Right lobe of liver (tissue), 6 donors: ENCODE results near the gene ANXA2. TPM values are rescaled to one million over a fixed set of nuclear protein-coding genes. Genes with fewer than 3 reads are reported as not detected.

ENCODE experiments used
- ATAC-seq, 4 donors: fragments of 200-7000 bp; cut with Tn5 transposase; one replicate each; pipeline ENCODE4 v1.9.1; 2020; ENCODE audit warnings: mild to moderate bottlenecking in 4 of 4, moderate library complexity in 4 of 4
- DNase-seq, 3 donors: peaks; one replicate each; pipeline ENCODE4 v3.0.0-alpha.2; 2020
- H3K27ac ChIP-seq, 3 donors: fragments of 200-600 bp; one replicate each; pipeline ENCODE4 v1.8.0; 2022
- H3K27me3 ChIP-seq, 2 donors: fragments of 200-600 bp; one replicate each; pipeline ENCODE4 v1.8.0; 2022
- H3K36me3 ChIP-seq, 4 donors: fragments of 200-600 bp; sonication (generic) in 1 of 4; one replicate each; pipeline versions ENCODE4 v1.5.1 to v1.8.0; 2017 to 2022; ENCODE audit warnings: control low read depth in 1 of 4
- H3K4me1 ChIP-seq, 4 donors: fragments of 200-600 bp; sonication (generic) in 1 of 4; one replicate each; pipeline versions ENCODE4 v1.5.1 to v1.8.0; 2017 to 2022; ENCODE audit warnings: control low read depth in 1 of 4
- H3K4me3 ChIP-seq, 3 donors: fragments of 200-600 bp; one replicate each; pipeline ENCODE4 v1.8.0; 2022
- H3K9me3 ChIP-seq, 4 donors: fragments of 200-600 bp; sonication (generic) in 1 of 4; one replicate each; pipeline versions ENCODE4 v1.5.1 to v1.8.0; 2017 to 2022; ENCODE audit warnings: control low read depth in 1 of 4
- POLR2A ChIP-seq: fragments of 450-650 bp; IDR thresholded peaks from one replicate; pipeline ENCODE4 v1.6.1; 2017; ENCODE audit warnings: antibody characterized with exemption, mild to moderate bottlenecking
- WGBS: methylation state at CpG from one replicate; pipeline ENCODE4 v1.1.6; 2018; ENCODE audit warnings: low coverage, low lambda C conversion rate; ENCODE audit not compliant: insufficient coverage; ENCODE audit errors: missing lambda C conversion rate; 5-methylcytosine and 5-hydroxymethylcytosine counted together
- intact Hi-C, 2 donors: fragments of 100-400 bp; cut with DNase I; formaldehyde crosslinking; loops; one replicate each; pipeline versions ENCODE4 v1.11.2 to v1.14.1; 2022
- total RNA-seq, 6 experiments: library from RNA; depleted of rRNA in 2 of 6; stranded (reverse); fragments of >200 nt in 2 of 6; fragmentation: NEBNext Ultra II Directional in 3 of 6; extraction: Animal tissue kit (Norgen Biotek cat#: 25700) in 3 of 6; gene quantifications; one replicate each; pipeline versions ENCODE4 v1.1.0 to v1.2.4, GENCODE V29; 2016 to 2023
- TF ChIP-seq, protein P1 (sequence below), 4 donors: fragments of 200-600 bp in 3 of 4; fragments of 450-650 bp in 1 of 4; IDR thresholded peaks; one replicate each; pipeline versions ENCODE4 v1.5.1 to v1.8.0; 2016 to 2022; ENCODE audit warnings: antibody characterized with exemption in 4 of 4, mild to moderate bottlenecking in 2 of 4
- donor health status: DM: no; HTN: yes; CAD: no.
- donor health status: DM: no; HTN: no; CAD: no.
- donor health status: DM: no; HTN: no; CAD: no.
- donor health status: DM: no; HTN: yes; CAD: no.
- donor health status: DM: no; HTN: yes; CAD: no.

Gene ANXA2
- total RNA-seq, 6 experiments from 2014 or later, result 62.2 to 419 (median 178) TPM

DNA sequence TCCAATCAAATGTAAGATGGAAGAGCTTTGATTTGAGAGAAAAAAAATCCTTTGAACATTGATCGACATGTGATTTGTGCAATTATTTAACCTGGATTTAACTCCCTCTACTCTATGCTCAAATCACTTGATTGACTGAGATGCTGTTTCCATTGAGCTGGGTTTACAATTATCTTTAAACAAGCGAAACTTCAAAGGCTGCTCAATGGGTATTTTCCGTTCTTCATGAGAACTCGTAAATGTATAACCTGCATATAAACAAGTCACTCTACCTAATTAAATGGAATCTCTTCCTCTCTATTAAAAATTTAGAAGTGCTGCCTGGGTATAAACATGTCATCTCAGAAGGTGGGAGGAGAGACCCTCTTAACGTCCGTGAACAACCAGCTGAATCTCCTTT lies 71.9 kb downstream of the ANXA2 start:
- WGBS, result 44% methylated on average over 6 of the region's 6 CpGs
- H3K27ac ChIP-seq, result no peak overlapping the region
- no peaks in the 10 kb centered on the region for H3K36me3 ChIP-seq
- peaks cover 4 to 5% of the 10 kb centered on the region in 2 donors for H3K27me3 ChIP-seq
- H3K4me3 ChIP-seq, result no peak overlapping the region
- ATAC-seq, result no peak
- no peak for DNase-seq
- TF ChIP-seq POLR2A, result no peak
- TF ChIP-seq, protein P1, sequence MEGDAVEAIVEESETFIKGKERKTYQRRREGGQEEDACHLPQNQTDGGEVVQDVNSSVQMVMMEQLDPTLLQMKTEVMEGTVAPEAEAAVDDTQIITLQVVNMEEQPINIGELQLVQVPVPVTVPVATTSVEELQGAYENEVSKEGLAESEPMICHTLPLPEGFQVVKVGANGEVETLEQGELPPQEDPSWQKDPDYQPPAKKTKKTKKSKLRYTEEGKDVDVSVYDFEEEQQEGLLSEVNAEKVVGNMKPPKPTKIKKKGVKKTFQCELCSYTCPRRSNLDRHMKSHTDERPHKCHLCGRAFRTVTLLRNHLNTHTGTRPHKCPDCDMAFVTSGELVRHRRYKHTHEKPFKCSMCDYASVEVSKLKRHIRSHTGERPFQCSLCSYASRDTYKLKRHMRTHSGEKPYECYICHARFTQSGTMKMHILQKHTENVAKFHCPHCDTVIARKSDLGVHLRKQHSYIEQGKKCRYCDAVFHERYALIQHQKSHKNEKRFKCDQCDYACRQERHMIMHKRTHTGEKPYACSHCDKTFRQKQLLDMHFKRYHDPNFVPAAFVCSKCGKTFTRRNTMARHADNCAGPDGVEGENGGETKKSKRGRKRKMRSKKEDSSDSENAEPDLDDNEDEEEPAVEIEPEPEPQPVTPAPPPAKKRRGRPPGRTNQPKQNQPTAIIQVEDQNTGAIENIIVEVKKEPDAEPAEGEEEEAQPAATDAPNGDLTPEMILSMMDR (IDR thresholded peaks at IDR 0.05), result no peak
- no peaks in the 10 kb centered on the region for H3K9me3 ChIP-seq
- intact Hi-C loops, result no loop called here
- H3K4me1 ChIP-seq, result no peaks in the 10 kb centered on the region

DNA sequence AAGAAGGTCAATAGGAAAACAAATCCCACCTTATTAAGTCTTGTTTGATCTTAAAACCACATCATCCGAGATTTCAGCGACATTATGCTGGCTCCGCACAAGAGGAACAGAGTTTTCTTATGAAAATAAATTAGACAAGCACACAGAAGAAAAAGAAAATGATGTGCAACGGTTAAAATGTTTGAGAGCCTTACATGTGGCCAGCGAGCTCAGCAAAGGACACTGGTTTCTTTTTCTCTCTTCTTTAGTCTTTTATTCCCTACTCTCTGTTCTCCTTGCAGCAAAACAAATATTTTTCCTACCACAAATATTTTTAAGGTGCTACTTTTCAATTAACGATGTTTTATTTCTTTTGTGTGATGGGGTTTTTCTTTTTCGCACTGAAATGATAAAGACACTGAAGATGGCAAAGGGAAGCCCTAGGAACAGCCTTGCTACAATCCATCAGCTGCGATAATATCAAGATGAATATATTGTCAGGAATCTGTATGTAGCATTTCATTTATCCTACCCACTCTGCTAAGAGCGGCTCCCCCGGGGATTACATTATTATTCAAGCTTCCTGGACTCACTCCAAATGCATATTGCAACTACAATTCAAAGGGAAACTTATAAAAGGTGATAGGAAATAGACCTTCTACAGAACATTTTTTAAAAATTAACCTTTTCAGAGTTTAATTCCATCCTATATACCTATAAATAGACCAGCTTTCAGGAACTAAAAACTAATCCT lies 72.9 kb downstream of the ANXA2 start:
- TF ChIP-seq, protein P1 (IDR thresholded peaks at IDR 0.05), result no peak
- TF ChIP-seq POLR2A, result no peak
- Histone ChIP-seq H3K4me3 (no peak overlapping the region), H3K9me3 (no peaks in the 10 kb centered on the region), H3K27ac (no peak overlapping the region), H3K27me3 (peaks cover 4 to 5% of the 10 kb centered on the region in 2 donors), H3K36me3 (no peaks in the 10 kb centered on the region), H3K4me1 (no peaks in the 10 kb centered on the region)
- ATAC-seq, result no peak
- 56% methylated on average over 10 of the region's 10 CpGs for WGBS
- intact Hi-C loops, result no loop called here
- no peak for DNase-seq

DNA sequence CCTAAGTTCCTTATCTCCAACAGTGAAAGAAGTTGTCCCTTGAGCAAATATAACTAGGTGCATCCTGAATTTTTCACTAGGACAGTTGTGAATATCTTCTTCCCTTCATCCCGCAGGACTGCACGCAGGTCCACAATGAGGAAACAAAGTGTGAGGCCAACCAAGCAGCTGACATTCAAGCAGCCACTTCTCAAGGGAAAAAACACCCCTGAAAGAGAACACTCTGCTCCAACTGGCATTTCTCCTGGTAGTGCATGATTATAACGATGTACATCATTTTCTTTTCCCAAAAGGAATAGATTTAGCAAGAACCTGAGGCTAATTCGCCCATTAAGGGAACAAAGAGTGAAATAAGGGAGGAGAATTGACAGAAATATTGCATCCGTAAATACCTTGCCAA lies 74.5 kb downstream of the ANXA2 start:
- Histone ChIP-seq H3K9me3 (no peaks in the 10 kb centered on the region), H3K27ac (no peak overlapping the region), H3K27me3 (peaks cover 4 to 5% of the 10 kb centered on the region in 2 donors), H3K4me3 (no peak overlapping the region), H3K36me3 (no peaks in the 10 kb centered on the region), H3K4me1 (no peaks in the 10 kb centered on the region)
- 69% methylated on average over 4 of the region's 5 CpGs for WGBS
- TF ChIP-seq POLR2A, result no peak
- TF ChIP-seq, protein P1 (IDR thresholded peaks at IDR 0.05), result no peak
- ATAC-seq (no peak), DNase-seq (no peak)
- intact Hi-C loops, result no loop called here

DNA sequence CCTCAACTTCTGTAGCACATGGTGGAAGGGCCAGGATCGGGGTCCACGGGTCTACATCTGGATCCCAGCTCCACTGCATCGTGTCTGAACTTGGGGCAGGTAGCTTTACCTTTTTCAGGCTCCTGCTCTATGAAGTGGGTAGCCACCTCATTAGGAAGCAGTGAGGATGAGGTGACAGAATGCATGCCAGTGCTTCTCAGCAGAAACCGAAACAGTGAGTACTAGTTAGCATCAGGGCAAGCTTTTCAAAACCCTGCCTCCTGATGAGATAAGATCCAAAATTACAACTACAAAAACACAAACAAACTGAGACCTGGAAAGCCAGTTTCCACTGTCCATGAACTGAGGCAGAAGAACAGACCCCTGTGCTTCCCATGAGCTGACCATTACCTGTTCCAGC lies 77.4 kb downstream of the ANXA2 start:
- 66% methylated on average over 2 of the region's 4 CpGs for WGBS
- TF ChIP-seq, protein P1 (IDR thresholded peaks at IDR 0.05), result no peak
- TF ChIP-seq POLR2A, result no peak
- DNase-seq, result no peak
- H3K4me1 ChIP-seq, result no peaks in the 10 kb centered on the region
- H3K4me3 ChIP-seq, result no peak overlapping the region
- intact Hi-C loops, result no loop called here
- no peaks in the 10 kb centered on the region for H3K9me3 ChIP-seq
- H3K27ac ChIP-seq, result no peak overlapping the region
- ATAC-seq, result no peak
- H3K27me3 ChIP-seq, result no peaks in the 10 kb centered on the region
- no peaks in the 10 kb centered on the region for H3K36me3 ChIP-seq
